HepG2 (cell line): ENCODE results near the gene LTA. TPM values are rescaled to one million over a fixed set of nuclear protein-coding genes. Genes with fewer than 3 reads are reported as not detected.
A peak's percentile ranks its signal among the peaks of the same experiment; 100 is the strongest.

Source experiments
- ATAC-seq: fragments of 200-7000 bp; cut with Tn5 transposase; 3 replicates; pipeline ENCODE4 v1.9.1; 2020; ENCODE audit warnings: mild to moderate bottlenecking, moderate library complexity
- BruUV-seq: library from RNA; stranded (reverse); fragments of 400-500 nt; replicated peaks from 2 replicates; lab custom pipeline; 2021; lab: Mats Ljungman, UMichigan
- CTCF ChIA-PET: fragments of 300-600 bp; formaldehyde crosslinking; extraction: SDS; loops from one replicate; lab custom pipeline; 2021; ENCODE audit warnings: low total read pairs, inconsistent platforms, low intra/inter-chr PET ratio; lab: Yijun Ruan, JAX
- POLR2A ChIA-PET: fragments of 350-600 bp; sonication (Branson Sonifier 250); formaldehyde crosslinking; loops from one replicate; lab custom pipeline; 2020; ENCODE audit warnings: antibody characterized with exemption, inconsistent platforms; lab: Yijun Ruan, JAX
- DNase-seq: peaks from one replicate; pipeline ENCODE4 v3.0.0-alpha.2; 2015; ENCODE audit warnings: low spot score
- FAIRE-seq: peaks from 3 replicates; lab custom pipeline; 2011; peaks lifted over from hg19 to GRCh38; lab: Jason Lieb, UNC
- H2AFZ ChIP-seq: one replicate; pipeline ENCODE4 v1.6.1; 2011; ENCODE audit warnings: low read length, inconsistent platforms
- H3K27ac ChIP-seq: fragments of 300-600 bp; 3 replicates; pipeline ENCODE4 v1.8.0; 2011; ENCODE audit warnings: mixed run types, mild to moderate bottlenecking, mixed read lengths, low read length, inconsistent platforms; ENCODE audit not compliant: insufficient read depth; ENCODE audit errors: extremely low read length
- H3K27me3 ChIP-seq, 2 experiments: fragments of 200-600 bp in 1 of 2; 2 replicates in 1 of 2; 3 replicates in 1 of 2; pipeline versions ENCODE4 v1.6.0 to v1.8.0; 2011; ENCODE audit warnings: low read length in 2 of 2, mild to moderate bottlenecking in 2 of 2, moderate library complexity in 2 of 2, inconsistent platforms in 1 of 2; ENCODE audit not compliant: insufficient read depth in 2 of 2, control insufficient read depth in 1 of 2
- H3K36me3 ChIP-seq, 2 experiments: fragments of 200-600 bp in 1 of 2; replicated peaks in 1 of 2; 2 replicates in 1 of 2; 3 replicates in 1 of 2; pipeline versions ENCODE4 v1.5.1 to v1.8.0; 2011; ENCODE audit warnings: low read length in 2 of 2, inconsistent platforms in 1 of 2; ENCODE audit not compliant: insufficient read depth in 2 of 2, control insufficient read depth in 1 of 2
- H3K4me1 ChIP-seq: 2 replicates; pipeline ENCODE4 v1.5.1; 2012; ENCODE audit warnings: low read length, inconsistent platforms; ENCODE audit not compliant: insufficient read depth
- H3K4me2 ChIP-seq: 2 replicates; pipeline ENCODE4 v1.6.0; 2011; ENCODE audit warnings: low read depth, low read length, inconsistent platforms
- H3K4me3 ChIP-seq, 3 experiments: fragments of 200-600 bp in 1 of 3; sonication (generic), shearing (Covaris generic) in 1 of 3; replicated peaks in 1 of 3; 2 replicates each; pipeline ENCODE4 v1.5.1; 2011 to 2016; ENCODE audit warnings: low read length in 3 of 3, inconsistent platforms in 2 of 3, low read depth in 2 of 3, mild to moderate bottlenecking in 2 of 3, control low read depth in 1 of 3, mixed read lengths in 1 of 3; ENCODE audit not compliant: insufficient read depth in 1 of 3
- H3K79me2 ChIP-seq: one replicate; pipeline ENCODE4 v1.6.1; 2011; ENCODE audit warnings: low read length, inconsistent platforms; ENCODE audit not compliant: insufficient read depth
- H3K9ac ChIP-seq: 2 replicates; pipeline ENCODE4 v1.6.0; 2011; ENCODE audit warnings: mild to moderate bottlenecking, low read depth, low read length, inconsistent platforms; ENCODE audit not compliant: insufficient read depth
- H3K9me3 ChIP-seq: 2 replicates; pipeline ENCODE4 v1.5.1; 2012; ENCODE audit warnings: mild to moderate bottlenecking, low read length
- H4K20me1 ChIP-seq: 2 replicates; pipeline ENCODE4 v1.6.0; 2011; ENCODE audit warnings: inconsistent platforms, mild to moderate bottlenecking, low read length, moderate library complexity; ENCODE audit not compliant: insufficient read depth
- AKAP8 ChIP-seq: sonication (generic); formaldehyde crosslinking; IDR thresholded peaks from 2 replicates; pipeline ENCODE4 v1.5.1; 2020; ENCODE audit warnings: mild to moderate bottlenecking, missing genetic modification reagents
- ARNT2 ChIP-seq: sonication (generic); formaldehyde crosslinking; IDR thresholded peaks from 2 replicates; pipeline ENCODE4 v1.8.0; 2022; ENCODE audit warnings: mild to moderate bottlenecking, low read depth, missing genetic modification reagents, moderate library complexity
- ATF7 ChIP-seq, 2 experiments: fragments of 450-650 bp in 1 of 2; sonication (generic) in 1 of 2; formaldehyde crosslinking in 1 of 2; IDR thresholded peaks; 2 replicates each; pipeline versions ENCODE4 v1.4.0 to v1.6.1; 2016 to 2020; ENCODE audit warnings: antibody characterized with exemption in 1 of 2, mild to moderate bottlenecking in 1 of 2, missing genetic modification reagents in 1 of 2
- CENPX ChIP-seq: sonication (generic); formaldehyde crosslinking; IDR thresholded peaks from 2 replicates; pipeline ENCODE4 v1.9.0; 2021; ENCODE audit warnings: mild to moderate bottlenecking, missing genetic modification reagents, moderate library complexity
- CREB1 ChIP-seq, 2 experiments: fragments of 450-650 bp in 1 of 2; IDR thresholded peaks; 2 replicates each; pipeline ENCODE4 v1.6.1; 2016 to 2017; ENCODE audit warnings: control low read depth in 1 of 2, mild to moderate bottlenecking in 1 of 2, missing compliant biosample characterization in 1 of 2, missing genetic modification characterization in 1 of 2
- FOXO4 ChIP-seq: sonication (generic); formaldehyde crosslinking; conservative IDR thresholded peaks from 2 replicates; pipeline ENCODE4 v1.8.1; 2023; ENCODE audit warnings: missing genetic modification reagents
- GATA4 ChIP-seq: sonication (generic); IDR thresholded peaks from 2 replicates; pipeline ENCODE4 v1.6.1; 2016; ENCODE audit warnings: antibody characterized with exemption, low read depth, borderline replicate concordance
- JUNB ChIP-seq: sonication (generic); formaldehyde crosslinking; IDR thresholded peaks from 2 replicates; pipeline ENCODE4 v1.8.0; 2022; ENCODE audit warnings: missing genetic modification reagents, mild to moderate bottlenecking, borderline replicate concordance
- MAFF ChIP-seq: IDR thresholded peaks from 2 replicates; pipeline ENCODE4 v1.6.1; 2011; ENCODE audit warnings: low read depth, low read length, improper control_type of control experiment
- MAFK ChIP-seq, 2 experiments: IDR thresholded peaks in 1 of 2; conservative IDR thresholded peaks in 1 of 2; 2 replicates each; pipeline ENCODE4 v1.6.1; 2011; ENCODE audit warnings: improper control_type of control experiment in 2 of 2, low read length in 2 of 2
- NCOA5 ChIP-seq: sonication (generic); formaldehyde crosslinking; IDR thresholded peaks from 2 replicates; pipeline ENCODE4 v1.4.0; 2020; ENCODE audit warnings: missing genetic modification reagents
- POLR2AphosphoS2 ChIP-seq: IDR thresholded peaks from 2 replicates; pipeline ENCODE4 v1.6.1; 2011; ENCODE audit warnings: low read depth, low read length, improper control_type of control experiment
- ZBTB7B ChIP-seq: sonication (generic); formaldehyde crosslinking; IDR thresholded peaks from 2 replicates; pipeline ENCODE4 v1.4.0; 2020; ENCODE audit warnings: missing genetic modification reagents
- ZHX1 ChIP-seq: sonication (generic); formaldehyde crosslinking; IDR thresholded peaks from 2 replicates; pipeline ENCODE4 v1.8.1; 2022; ENCODE audit warnings: low read depth, mild to moderate bottlenecking, missing genetic modification reagents
- ZNF121 ChIP-seq: sonication (generic); formaldehyde crosslinking; IDR thresholded peaks from 2 replicates; pipeline ENCODE4 v1.5.0; 2020; ENCODE audit warnings: mild to moderate bottlenecking, missing genetic modification reagents
- ZNF343 ChIP-seq: sonication (generic); formaldehyde crosslinking; IDR thresholded peaks from 2 replicates; pipeline ENCODE4 v1.4.0; 2020; ENCODE audit warnings: mild to moderate bottlenecking, missing genetic modification reagents
- ZNF350 ChIP-seq: sonication (generic); formaldehyde crosslinking; IDR thresholded peaks from 2 replicates; pipeline ENCODE4 v1.4.0; 2020; ENCODE audit warnings: mild to moderate bottlenecking, low read depth, missing genetic modification reagents, borderline replicate concordance
- ZNF589 ChIP-seq: sonication (generic); formaldehyde crosslinking; conservative IDR thresholded peaks from 2 replicates; pipeline ENCODE4 v1.8.0; 2022; ENCODE audit warnings: mild to moderate bottlenecking, moderate library complexity, missing genetic modification reagents
- ZNF768 ChIP-seq: sonication (generic); formaldehyde crosslinking; IDR thresholded peaks from 2 replicates; pipeline ENCODE4 v1.4.0; 2020; ENCODE audit warnings: missing genetic modification reagents
- ZSCAN25 ChIP-seq: sonication (generic); formaldehyde crosslinking; IDR thresholded peaks from 2 replicates; pipeline ENCODE4 v1.8.0; 2022; ENCODE audit warnings: mild to moderate bottlenecking, missing genetic modification reagents
- WGBS: methylation state at CpG from one replicate; pipeline ENCODE4 v1.1.6; 2017; ENCODE audit warnings: low lambda C conversion rate; 5-methylcytosine and 5-hydroxymethylcytosine counted together
- in situ Hi-C: cut with HindIII; loops from 2 replicates; pipeline ENCODE4 v1.10.0; 2017; ENCODE audit warnings: low pct_unique_long_range_greater_than_20kb; ENCODE audit not compliant: extremely low pct_ligation_motif_present
- intact Hi-C: fragments of 100-400 bp; cut with micrococcal nuclease; formaldehyde crosslinking; loops from one replicate; pipeline ENCODE4 v1.10.0; 2022; ENCODE audit not compliant: unreplicated experiment
- polyA plus RNA-seq, 8 experiments: library from polyadenylated mRNA; depleted of rRNA in 3 of 8; stranded (reverse) in 7 of 8; unstranded in 1 of 8; fragments of >200 nt; fragmentation: Illumina TruSeq in 4 of 8; extraction: Trizol in 4 of 8; gene quantifications; 2 replicates each; pipeline versions ENCODE4 v1.2.1 to v1.2.3, GENCODE V29; 2011 to 2016; ENCODE audit warnings: low read depth in 4 of 8, missing spikeins in 1 of 8, mixed read lengths in 1 of 8; ENCODE audit not compliant: insufficient read depth in 1 of 8
- total RNA-seq, 5 experiments: library from RNA; depleted of rRNA; stranded (reverse); fragments of >200 nt; fragmentation: Illumina TruSeq; extraction: Trizol; gene quantifications; 2 replicates each; pipeline ENCODE4 v1.2.3, GENCODE V29; 2016; ENCODE audit warnings: low read depth in 1 of 5

Gene LTA
- total and polyA plus RNA-seq, 2 of the 13 experiments (the other 11 are each of a cell fraction or from before 2014, with no cell fraction given), result 0.09 TPM; not detected in 1

GRCh38 chr6:31567531-31568370 is 4.3 kb upstream of the LTA start:
- peak; percentile 59 for ATAC-seq
- CTCF ChIA-PET, result no interaction called here
- H2AFZ ChIP-seq, result no peak overlapping the region
- no peak overlapping the region for H3K4me3 ChIP-seq
- TF ChIP-seq ZNF350 (CRISPR knock-in tag) (no peak), ZNF768 (CRISPR knock-in tag) (no peak), ZNF121 (CRISPR knock-in tag) (peak; percentile 45; the same call in 1 of the 2 replicates), ZSCAN25 (peak; percentile 97), ZBTB7B (CRISPR knock-in tag) (no peak), FOXO4 (CRISPR knock-in tag) (no peak), AKAP8 (CRISPR knock-in tag) (no peak), NCOA5 (CRISPR knock-in tag) (no peak), JUNB (CRISPR knock-in tag) (0 out of 2 replicates have a peak, but pooled peaks have one; percentile 6), CREB1 (IDR thresholded peaks at IDR 0.05) (0 out of 2 replicates have a peak, but pooled peaks have one; percentile 10), CREB1 (CRISPR knock-in tag; IDR thresholded peaks at IDR 0.05) (no peak), ATF7 (IDR thresholded peaks at IDR 0.05) (0 out of 2 replicates have a peak, but pooled peaks have one; percentile 12), ATF7 (CRISPR knock-in tag; IDR thresholded peaks at IDR 0.05) (no peak), POLR2AphosphoS2 (no peak), CENPX (CRISPR knock-in tag) (no peak), GATA4 (no peak), ARNT2 (CRISPR knock-in tag) (no peak), ZNF589 (CRISPR knock-in tag) (no peak), ZNF343 (CRISPR knock-in tag) (no peak), MAFK (conservative IDR thresholded peaks at IDR 0.05 in 1 of 2, IDR thresholded peaks at IDR 0.05 in 1 of 2; ENCODE audit: low read length in 2 of 2) (peak; percentile 87 to 89), MAFF (peak; percentile 79), ZHX1 (CRISPR knock-in tag) (no peak)
- TF ChIP-seq, all 625 proteins: peak for 7
- H3K4me1 ChIP-seq, result peaks cover 9% of the 10 kb centered on the region
- POLR2A ChIA-PET, result interaction anchor here (0.6 to 1.8 kb wide), 2 partner anchors 9 to 15 kb away, joined by 4 to 5 read pairs; no protein-coding TSS in a partner anchor
- H3K4me2 ChIP-seq, result no peak overlapping the region
- no peak for FAIRE-seq
- intact Hi-C loops, result no loop called here
- WGBS, result 18% methylated on average over 9 of the region's 9 CpGs
- H4K20me1 ChIP-seq, result no peaks in the 10 kb centered on the region
- no peak overlapping the region for H3K9ac ChIP-seq
- in situ Hi-C loops, result no loop called here
- no peaks in the 10 kb centered on the region for H3K36me3 ChIP-seq
- no peaks in the 10 kb centered on the region for H3K79me2 ChIP-seq
- H3K27ac ChIP-seq, result no peak overlapping the region
- DNase-seq, result no peak
- H3K9me3 ChIP-seq, result no peaks in the 10 kb centered on the region
- H3K27me3 ChIP-seq, result peaks cover 4 to 34% of the 10 kb centered on the region in 2 experiments; a peak in 4 of 5 replicates
- BruUV-seq, result no TSS peak
